Measurements from ENCODE around the gene HAAO.

GRCh38 chr2:42839809-42840501 is 47.6 kb upstream of the HAAO start:
- no peak for TF ChIP-seq CTCF (conservative IDR thresholded peaks at IDR 0.05; ENCODE audit: low read length)
- TF ChIP-seq EZH2phosphoT487 (IDR thresholded peaks at IDR 0.05; ENCODE audit: borderline replicate concordance) = no peak
